Type B pancreatic cell (in vitro differentiated cells): ENCODE data around the gene INO80D. TPM values are rescaled to one million over a fixed set of nuclear protein-coding genes. Genes with fewer than 3 reads are reported as not detected.

Experiments used
- DNase-seq: peaks from one replicate; pipeline ENCODE4 v3.0.0; 2021; ENCODE audit warnings: mixed read lengths; ENCODE audit not compliant: unreplicated experiment; ENCODE audit errors: extremely low spot score
- H3K27ac Mint-ChIP-seq: 2 replicates; pipeline ENCODE4 v1.8.0; 2021; ENCODE audit warnings: mild to moderate bottlenecking, mixed read lengths
- H3K27me3 Mint-ChIP-seq: 2 replicates; pipeline ENCODE4 v1.8.0; 2021; ENCODE audit warnings: mixed read lengths
- H3K36me3 Mint-ChIP-seq: 2 replicates; pipeline ENCODE4 v1.8.0; 2021; ENCODE audit warnings: mixed read lengths
- H3K4me1 Mint-ChIP-seq: one replicate; pipeline ENCODE4 v1.8.0; 2021; ENCODE audit warnings: mixed read lengths; ENCODE audit not compliant: unreplicated experiment
- H3K4me3 Mint-ChIP-seq: 2 replicates; pipeline ENCODE4 v1.8.0; 2021; ENCODE audit warnings: mild to moderate bottlenecking, mixed read lengths
- H3K9me3 Mint-ChIP-seq: 2 replicates; pipeline ENCODE4 v1.8.0; 2021; ENCODE audit warnings: mixed read lengths
- CTCF ChIP-seq: fragments of 200-600 bp; sonication (generic); conservative IDR thresholded peaks from 2 replicates; pipeline ENCODE4 v1.5.0; 2021; ENCODE audit warnings: antibody characterized with exemption, mild to moderate bottlenecking
- total RNA-seq: library from RNA; stranded (reverse); gene quantifications from 2 replicates; pipeline ENCODE4 v1.2.1, GENCODE V29; 2021; ENCODE audit warnings: low replicate concordance

Gene INO80D
- total RNA-seq, 1 donor from 2014 or later, result 20.4 TPM

- no peaks in the 10 kb centered on the region for H3K9me3 Mint-ChIP-seq
- H3K4me3 Mint-ChIP-seq, result no peak overlapping the region
- DNase-seq, result no peak
- no peak for TF ChIP-seq CTCF
- H3K27ac Mint-ChIP-seq, result no peak overlapping the region
- no peaks in the 10 kb centered on the region for H3K27me3 Mint-ChIP-seq
- H3K4me1 Mint-ChIP-seq, result peaks cover 19% of the 10 kb centered on the region
- H3K36me3 Mint-ChIP-seq, result no peaks in the 10 kb centered on the region
These were observed 109.7 kb downstream of the INO80D start for GRCh38 chr2:205976120-205976814.

- Mint-ChIP-seq H3K27ac (peak overlapping the region; percentile 73), H3K9me3 (no peaks in the 10 kb centered on the region), H3K36me3 (no peaks in the 10 kb centered on the region), H3K4me3 (peak overlapping the region; percentile 61), H3K4me1 (peaks cover 19% of the 10 kb centered on the region), H3K27me3 (no peaks in the 10 kb centered on the region)
- TF ChIP-seq CTCF, result no peak
- DNase-seq, result no peak
These were observed 110.7 kb downstream of the INO80D start for GRCh38 chr2:205975082-205975949.

GRCh38 chr2:205972113-205972512 lies 113.9 kb downstream of the INO80D start:
- TF ChIP-seq CTCF, result no peak
- no peak overlapping the region for H3K27ac Mint-ChIP-seq

DNA sequence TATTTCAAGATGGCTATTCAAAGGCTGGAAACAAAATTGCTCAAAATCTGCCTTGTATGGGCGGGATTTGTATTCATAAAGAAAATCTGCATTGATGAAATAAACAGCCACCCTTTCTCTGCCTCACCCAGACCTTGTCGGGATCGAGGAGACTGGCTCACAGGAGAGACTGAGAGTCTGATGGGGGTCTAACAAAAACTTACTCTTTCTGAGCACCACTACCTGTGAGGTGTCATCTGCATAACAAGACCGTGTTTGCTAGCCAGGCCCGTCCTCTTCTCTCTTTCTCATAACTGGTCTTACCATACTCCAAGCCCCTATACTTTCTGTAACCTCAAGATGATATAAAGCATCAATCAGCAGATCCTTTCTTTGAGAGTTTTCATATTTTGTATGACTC lies 115.6 kb downstream of the INO80D start:
- no peaks in the 10 kb centered on the region for H3K36me3 Mint-ChIP-seq
- DNase-seq, result no peak
- H3K4me1 Mint-ChIP-seq, result peaks cover 18% of the 10 kb centered on the region
- TF ChIP-seq CTCF, result no peak
- no peaks in the 10 kb centered on the region for H3K9me3 Mint-ChIP-seq
- no peak overlapping the region for H3K27ac Mint-ChIP-seq
- peaks cover 4% of the 10 kb centered on the region for H3K27me3 Mint-ChIP-seq
- no peak overlapping the region for H3K4me3 Mint-ChIP-seq

More at GRCh38 chr2:205972113-205972512, 113.9 kb downstream of the INO80D start:
- Mint-ChIP-seq H3K27me3 (peaks cover 3% of the 10 kb centered on the region), H3K9me3 (no peaks in the 10 kb centered on the region), H3K4me1 (peaks cover 19% of the 10 kb centered on the region), H3K36me3 (no peaks in the 10 kb centered on the region), H3K4me3 (no peak overlapping the region)
- DNase-seq, result peak; percentile 39

DNA sequence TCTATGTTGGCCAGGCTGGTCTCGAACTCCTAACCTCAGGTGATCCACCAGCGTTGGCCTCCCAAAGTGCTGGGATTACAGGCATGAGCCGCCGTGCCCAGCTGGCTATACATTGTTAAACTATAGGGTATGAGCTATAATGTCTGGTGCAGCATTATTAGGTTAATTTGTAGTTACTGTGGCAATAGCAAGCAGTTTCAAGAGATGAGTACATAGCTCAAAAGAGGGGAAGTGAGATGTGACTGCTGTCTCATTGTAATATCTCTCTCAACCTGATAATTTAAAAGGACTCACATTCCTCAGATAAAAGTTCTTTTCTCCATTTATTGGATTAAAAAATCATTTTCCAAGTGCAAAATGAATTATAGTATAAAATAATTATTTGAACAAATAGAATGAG lies 116.4 kb downstream of the INO80D start:
- no peak overlapping the region for H3K4me3 Mint-ChIP-seq
- H3K27ac Mint-ChIP-seq, result no peak overlapping the region
- no peak for DNase-seq
- no peak for TF ChIP-seq CTCF
- peaks cover 4% of the 10 kb centered on the region for H3K27me3 Mint-ChIP-seq
- H3K9me3 Mint-ChIP-seq, result no peaks in the 10 kb centered on the region
- H3K36me3 Mint-ChIP-seq, result no peaks in the 10 kb centered on the region
- peaks cover 10% of the 10 kb centered on the region for H3K4me1 Mint-ChIP-seq
